Measurements from ENCODE around the gene CSH2. TPM values are rescaled to one million over a fixed set of nuclear protein-coding genes. Genes with fewer than 3 reads are reported as not detected.
A peak's percentile ranks its signal among the peaks of the same experiment; 100 is the strongest.

Gene CSH2
- total and polyA plus RNA-seq, 2 of the 13 experiments (the other 11 are each of a cell fraction or from before 2014, with no cell fraction given), result not detected

GRCh38 chr17:63827801-63828221 lies 45.7 kb downstream of the CSH2 start (continued):
- no peak for TF ChIP-seq GMEB1 (CRISPR knock-in tag; IDR thresholded peaks at IDR 0.05; ENCODE audit: borderline replicate concordance)
- TF ChIP-seq SOX5 (CRISPR knock-in tag; IDR thresholded peaks at IDR 0.05; ENCODE audit: borderline replicate concordance), result no peak
- TF ChIP-seq MIER3 (CRISPR knock-in tag; IDR thresholded peaks at IDR 0.05; ENCODE audit: borderline replicate concordance), result no peak
- TF ChIP-seq ZNF558 (CRISPR knock-in tag; IDR thresholded peaks at IDR 0.05; ENCODE audit: borderline replicate concordance), result peak; percentile 61; the same call in 1 of the 2 replicates
- TF ChIP-seq MAFG (CRISPR knock-in tag; IDR thresholded peaks at IDR 0.05), result no peak; the same call in 1 of the 2 replicates
- TF ChIP-seq CSRNP1 (CRISPR knock-in tag; IDR thresholded peaks at IDR 0.05), result no peak
- TF ChIP-seq NFYB (CRISPR knock-in tag; IDR thresholded peaks at IDR 0.05), result no peak
- no peak for TF ChIP-seq NFATC3 (CRISPR knock-in tag; IDR thresholded peaks at IDR 0.05)
- TF ChIP-seq BRF2 (CRISPR knock-in tag; IDR thresholded peaks at IDR 0.05), result no peak
- no peak for TF ChIP-seq ZNF329 (CRISPR knock-in tag; IDR thresholded peaks at IDR 0.05; ENCODE audit: low read depth)
- TF ChIP-seq RELA (CRISPR knock-in tag; IDR thresholded peaks at IDR 0.05), result no peak
- TF ChIP-seq HOXA5 (CRISPR knock-in tag; IDR thresholded peaks at IDR 0.05), result peak; percentile 67; the same call in 1 of the 2 replicates
- TF ChIP-seq ZNF572 (CRISPR knock-in tag; IDR thresholded peaks at IDR 0.05), result no peak
- no peak for TF ChIP-seq ZNF713 (CRISPR knock-in tag; IDR thresholded peaks at IDR 0.05)
- no peak for TF ChIP-seq ZNF225 (CRISPR knock-in tag; IDR thresholded peaks at IDR 0.05)
- no peak for TF ChIP-seq GATAD1 (CRISPR knock-in tag; IDR thresholded peaks at IDR 0.05)
- no peak for TF ChIP-seq ZFYVE20 (CRISPR knock-in tag; IDR thresholded peaks at IDR 0.05; ENCODE audit: borderline replicate concordance, low read depth)
- TF ChIP-seq KLF11 (CRISPR knock-in tag; IDR thresholded peaks at IDR 0.05), result no peak
- no peak for TF ChIP-seq XRCC5 (optimal IDR thresholded peaks at IDR 0.05; ENCODE audit: low read length)
- TF ChIP-seq ZNF337 (CRISPR knock-in tag; IDR thresholded peaks at IDR 0.05; ENCODE audit: borderline replicate concordance, low read depth), result no peak
- no peak for TF ChIP-seq ZNF124 (CRISPR knock-in tag; IDR thresholded peaks at IDR 0.05)
- 0 out of 2 replicates have a peak, but pooled peaks have one; percentile 7 for TF ChIP-seq HNF1B (CRISPR knock-in tag; IDR thresholded peaks at IDR 0.05)
- TF ChIP-seq CHD4 (IDR thresholded peaks at IDR 0.05; ENCODE audit: borderline replicate concordance, low read length), result no peak
- peak; percentile 78 for TF ChIP-seq HES4 (CRISPR knock-in tag; IDR thresholded peaks at IDR 0.05; ENCODE audit: borderline replicate concordance)
- no peak for TF ChIP-seq SRF (IDR thresholded peaks at IDR 0.05; ENCODE audit: low read depth, low read length)
- TF ChIP-seq SKI (IDR thresholded peaks at IDR 0.05; ENCODE audit: partially characterized antibody), result no peak
- TF ChIP-seq STAG1 (CRISPR knock-in tag; IDR thresholded peaks at IDR 0.05), result no peak
- no peak for TF ChIP-seq ONECUT2 (CRISPR knock-in tag; IDR thresholded peaks at IDR 0.05)
